ENCODE measurements around the gene CMIP.
"Not testable (repeated sequence)": the region's sequence is repeated elsewhere in the genome, so short reads cannot be mapped to it uniquely, and the experiment has no call there.

Gene CMIP

DNA sequence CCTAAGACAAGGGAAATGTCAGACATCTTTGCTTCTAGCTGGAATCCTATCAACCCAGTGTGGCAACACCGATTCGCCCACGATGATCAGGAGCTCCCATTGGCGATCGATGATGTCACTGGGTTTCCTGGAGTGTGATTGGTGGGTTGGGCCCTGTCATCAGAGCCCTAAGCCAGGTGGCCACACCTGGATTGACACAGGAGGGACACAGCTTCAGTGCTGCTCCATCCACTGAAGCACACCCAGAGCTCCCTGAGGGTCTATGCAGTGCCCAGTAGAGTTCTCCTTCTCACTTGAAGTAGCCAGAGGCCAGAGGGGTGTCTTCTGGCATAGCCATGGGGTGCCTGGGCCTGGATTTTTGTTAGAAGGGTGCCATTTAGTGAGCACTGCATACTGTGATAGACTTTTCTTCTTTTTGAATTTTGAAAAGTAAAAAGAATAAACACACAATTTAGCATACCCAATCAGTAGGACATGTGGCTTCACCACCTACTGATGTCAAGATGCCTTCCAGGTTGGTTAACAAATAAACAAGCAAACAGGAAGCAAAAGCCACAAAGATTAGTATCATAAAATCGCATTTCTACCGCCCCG lies 77.6 kb downstream of the CMIP start:
- Histone ChIP-seq H3K4me3 (ENCODE audit: insufficient read length, low read depth) (no peak overlapping the region), H3K27me3 (ENCODE audit: insufficient read depth, insufficient read length) (no peaks in the 10 kb centered on the region), H3K4me1 (ENCODE audit: insufficient read depth, insufficient read length) (peaks cover 10% of the 10 kb centered on the region), H3K36me3 (ENCODE audit: insufficient read depth, insufficient read length, low read length) (peaks cover 51% of the 10 kb centered on the region), H3K9me3 (ENCODE audit: insufficient read depth, low read length) (no peaks in the 10 kb centered on the region), H3K9ac (ENCODE audit: insufficient read length, low read depth) (no peak overlapping the region)
- no peak for DNase-seq (ENCODE audit: low read depth, low spot score)
- no peak for TF ChIP-seq YY1 (IDR thresholded peaks at IDR 0.05; ENCODE audit: insufficient read depth, insufficient read length)
- TF ChIP-seq ZNF274 (IDR thresholded peaks at IDR 0.05; ENCODE audit: low read depth, low read length), result no peak
- no peak for TF ChIP-seq SUZ12 (IDR thresholded peaks at IDR 0.05; ENCODE audit: extremely low read depth, insufficient read depth, insufficient read length)

DNA sequence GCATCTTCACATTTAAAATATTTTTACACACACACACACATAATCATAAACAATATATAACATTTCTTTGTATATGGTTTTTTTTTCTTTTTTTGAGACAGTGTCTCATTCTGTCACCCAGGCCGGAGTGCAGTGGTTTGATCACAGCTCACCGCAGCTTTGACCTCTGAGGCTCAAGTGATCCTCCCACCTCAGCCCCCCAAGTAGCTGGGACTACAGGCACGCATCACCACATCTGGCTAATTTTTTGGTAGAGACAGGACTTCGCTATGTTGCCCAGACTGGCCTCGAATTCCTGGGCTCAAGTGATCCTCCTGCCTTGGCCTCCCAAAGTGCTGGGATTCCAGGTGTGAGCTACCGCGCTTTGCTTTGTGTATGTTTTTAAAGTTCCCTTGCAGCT lies 78.2 kb downstream of the CMIP start:
- H3K9ac ChIP-seq (ENCODE audit: insufficient read length, low read depth); H3K27me3 ChIP-seq (ENCODE audit: insufficient read depth, insufficient read length); DNase-seq (ENCODE audit: low read depth, low spot score); H3K4me3 ChIP-seq (ENCODE audit: insufficient read length, low read depth); H3K4me1 ChIP-seq (ENCODE audit: insufficient read depth, insufficient read length); H3K9me3 ChIP-seq (ENCODE audit: insufficient read depth, low read length): not testable (repeated sequence)
- peaks cover 47% of the 10 kb centered on the region for H3K36me3 ChIP-seq (ENCODE audit: insufficient read depth, insufficient read length, low read length)

DNA sequence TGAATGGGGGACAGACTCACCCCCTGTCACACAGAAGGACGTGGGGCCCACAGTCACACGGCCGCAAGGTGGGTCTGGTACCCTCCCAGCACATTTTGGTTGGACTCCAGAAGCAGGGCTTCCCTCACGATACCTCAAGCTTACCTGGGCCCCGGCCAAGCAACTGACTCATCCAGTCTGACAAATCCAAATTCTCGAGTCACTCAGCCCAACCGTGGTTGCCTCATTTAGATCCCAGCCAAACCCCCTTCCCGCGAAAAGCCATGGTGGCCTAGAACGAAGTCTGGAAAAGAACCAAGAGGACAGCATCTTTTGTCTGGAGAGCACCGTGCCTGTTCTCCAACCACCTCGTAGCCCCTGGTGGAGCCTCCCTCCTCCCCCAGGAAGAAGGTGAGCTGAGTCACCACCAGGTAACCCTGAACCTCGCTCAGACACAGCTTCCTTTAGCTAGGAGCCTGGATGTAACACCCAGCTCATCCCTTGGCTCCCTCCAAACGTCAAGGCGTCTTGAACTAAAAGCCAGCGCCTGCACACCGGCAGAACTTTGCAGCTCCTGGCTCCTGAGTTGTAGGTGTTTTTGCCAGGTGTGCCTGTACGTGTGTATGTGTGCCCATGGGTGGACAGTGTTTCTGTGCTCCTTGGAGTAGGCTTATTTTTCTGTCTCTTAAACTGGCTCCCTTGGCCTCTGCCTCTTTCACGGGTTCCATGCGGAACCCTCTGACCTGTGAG lies 78.9 kb downstream of the CMIP start:
- peaks cover 5% of the 10 kb centered on the region for H3K4me1 ChIP-seq (ENCODE audit: insufficient read depth, insufficient read length)
- no peak overlapping the region for H3K9ac ChIP-seq (ENCODE audit: insufficient read length, low read depth)
- H3K4me3 ChIP-seq (ENCODE audit: insufficient read length, low read depth), result no peak overlapping the region
- H3K36me3 ChIP-seq (ENCODE audit: insufficient read depth, insufficient read length, low read length), result peaks cover 40% of the 10 kb centered on the region
- TF ChIP-seq ZNF274 (IDR thresholded peaks at IDR 0.05; ENCODE audit: low read depth, low read length) (no peak), SUZ12 (IDR thresholded peaks at IDR 0.05; ENCODE audit: extremely low read depth, insufficient read depth, insufficient read length) (no peak)
- peaks cover 5% of the 10 kb centered on the region; the same call in 1 of the 2 replicates for H3K9me3 ChIP-seq (ENCODE audit: insufficient read depth, low read length)
- DNase-seq (ENCODE audit: low read depth, low spot score), result no peak
- H3K27me3 ChIP-seq (ENCODE audit: insufficient read depth, insufficient read length), result no peaks in the 10 kb centered on the region

DNA sequence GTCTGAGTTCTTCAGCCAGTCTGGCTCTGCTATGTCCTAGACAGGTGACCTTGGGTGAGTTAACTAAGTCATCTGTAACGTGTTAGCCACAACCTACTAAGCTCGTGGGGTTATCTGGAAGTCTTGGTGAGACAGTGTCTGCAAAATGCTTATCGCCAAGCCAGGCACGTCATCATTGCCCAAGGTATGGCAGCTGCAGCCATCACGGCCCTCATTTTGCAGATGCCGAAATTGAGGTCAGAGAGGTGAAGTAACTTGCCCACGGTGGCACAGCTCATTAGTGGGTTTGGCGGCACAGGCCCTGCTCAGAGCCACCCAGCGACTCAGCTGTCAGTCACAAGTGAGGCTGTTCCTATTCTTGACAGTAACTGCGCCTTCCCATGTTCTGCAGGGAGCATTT lies 79.8 kb downstream of the CMIP start:
- Histone ChIP-seq H3K36me3 (ENCODE audit: insufficient read depth, insufficient read length, low read length) (peaks cover 40% of the 10 kb centered on the region), H3K4me1 (ENCODE audit: insufficient read depth, insufficient read length) (peaks cover 5% of the 10 kb centered on the region), H3K9ac (ENCODE audit: insufficient read length, low read depth) (no peak overlapping the region), H3K4me3 (ENCODE audit: insufficient read length, low read depth) (no peak overlapping the region), H3K27me3 (ENCODE audit: insufficient read depth, insufficient read length) (no peaks in the 10 kb centered on the region), H3K9me3 (ENCODE audit: insufficient read depth, low read length) (peaks cover 5% of the 10 kb centered on the region; the same call in 1 of the 2 replicates)
- DNase-seq (ENCODE audit: low read depth, low spot score), result no peak
- TF ChIP-seq SUZ12 (IDR thresholded peaks at IDR 0.05; ENCODE audit: extremely low read depth, insufficient read depth, insufficient read length) (no peak), YY1 (IDR thresholded peaks at IDR 0.05; ENCODE audit: insufficient read depth, insufficient read length) (no peak), ZNF274 (IDR thresholded peaks at IDR 0.05; ENCODE audit: low read depth, low read length) (no peak)

DNA sequence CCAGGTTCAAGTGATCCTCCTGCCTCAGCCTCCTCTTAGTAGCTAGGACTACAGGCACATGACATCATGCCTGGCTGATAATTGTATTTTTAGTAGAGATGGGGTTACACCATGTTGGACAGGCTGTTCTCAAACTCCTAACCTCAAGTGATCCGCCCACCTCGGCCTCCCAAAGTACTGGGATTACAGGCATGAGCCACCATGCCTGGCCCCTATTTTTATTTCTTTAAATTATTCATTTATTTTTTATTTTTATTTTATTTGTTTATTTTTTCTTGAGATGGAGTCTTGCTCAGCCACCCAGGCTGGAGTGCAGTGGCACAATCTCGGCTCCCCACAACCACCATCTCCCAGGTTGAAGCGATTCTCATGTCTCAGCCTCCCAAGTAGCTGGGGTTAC lies 80.3 kb downstream of the CMIP start:
- not testable (repeated sequence) for H3K4me3 ChIP-seq (ENCODE audit: insufficient read length, low read depth); DNase-seq (ENCODE audit: low read depth, low spot score)

DNA sequence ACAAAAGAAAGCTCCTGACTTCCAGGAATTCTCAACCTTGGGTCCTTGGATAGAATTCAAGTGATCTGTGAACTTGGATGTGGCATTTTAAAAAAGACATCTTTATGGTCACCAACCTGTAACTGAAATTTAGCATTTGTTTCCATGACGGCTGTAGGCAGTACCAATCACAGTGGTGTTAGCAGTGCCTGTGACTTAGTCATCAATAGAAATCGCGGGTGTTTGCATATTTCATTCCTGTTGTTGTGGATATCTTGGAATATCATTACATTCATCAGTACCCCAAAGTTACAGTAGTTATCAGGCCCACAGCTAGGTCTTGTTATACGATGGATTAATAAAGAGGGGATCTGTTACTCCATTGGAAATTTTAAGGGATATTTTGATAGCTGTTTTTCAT lies 81.6 kb downstream of the CMIP start:
- TF ChIP-seq SUZ12 (IDR thresholded peaks at IDR 0.05; ENCODE audit: extremely low read depth, insufficient read depth, insufficient read length), result no peak
- TF ChIP-seq YY1 (IDR thresholded peaks at IDR 0.05; ENCODE audit: insufficient read depth, insufficient read length), result no peak
- no peak for TF ChIP-seq ZNF274 (IDR thresholded peaks at IDR 0.05; ENCODE audit: low read depth, low read length)
- peaks cover 3% of the 10 kb centered on the region for H3K4me1 ChIP-seq (ENCODE audit: insufficient read depth, insufficient read length)
- no peak for DNase-seq (ENCODE audit: low read depth, low spot score)
- no peak overlapping the region for H3K4me3 ChIP-seq (ENCODE audit: insufficient read length, low read depth)
- no peak overlapping the region for H3K9ac ChIP-seq (ENCODE audit: insufficient read length, low read depth)
- H3K27me3 ChIP-seq (ENCODE audit: insufficient read depth, insufficient read length), result no peaks in the 10 kb centered on the region
- peaks cover 5% of the 10 kb centered on the region; the same call in 1 of the 2 replicates for H3K9me3 ChIP-seq (ENCODE audit: insufficient read depth, low read length)
- peaks cover 33% of the 10 kb centered on the region for H3K36me3 ChIP-seq (ENCODE audit: insufficient read depth, insufficient read length, low read length)

More for the DNA sequence above, 80.3 kb downstream of the CMIP start:
- H3K36me3 ChIP-seq (ENCODE audit: insufficient read depth, insufficient read length, low read length), result peaks cover 36% of the 10 kb centered on the region
- H3K27me3 ChIP-seq (ENCODE audit: insufficient read depth, insufficient read length); H3K9me3 ChIP-seq (ENCODE audit: insufficient read depth, low read length); H3K4me1 ChIP-seq (ENCODE audit: insufficient read depth, insufficient read length); H3K9ac ChIP-seq (ENCODE audit: insufficient read length, low read depth): not testable (repeated sequence)

DNA sequence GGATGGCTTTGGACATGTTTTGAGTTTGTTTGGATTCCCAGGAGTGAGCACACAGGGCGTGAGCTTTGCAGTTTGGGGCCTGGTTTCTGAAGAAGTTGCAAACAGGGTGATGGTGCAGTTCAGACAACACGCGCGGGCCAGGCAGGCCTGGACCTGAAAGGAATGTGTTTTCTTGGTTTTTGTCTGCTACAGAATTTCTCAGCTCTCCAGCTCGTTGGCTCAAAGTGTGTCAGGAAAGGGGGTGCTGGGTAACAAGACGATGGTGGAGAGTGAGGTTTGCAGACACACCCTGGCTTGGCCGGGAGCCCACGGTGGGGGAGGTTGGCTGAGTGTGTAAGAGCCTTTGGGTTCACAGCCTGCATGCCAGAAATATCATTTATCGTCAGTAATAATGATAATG lies 82.3 kb downstream of the CMIP start:
- Histone ChIP-seq H3K9me3 (ENCODE audit: insufficient read depth, low read length) (peaks cover 5% of the 10 kb centered on the region; the same call in 1 of the 2 replicates), H3K4me1 (ENCODE audit: insufficient read depth, insufficient read length) (peaks cover 3% of the 10 kb centered on the region), H3K36me3 (ENCODE audit: insufficient read depth, insufficient read length, low read length) (peaks cover 36% of the 10 kb centered on the region), H3K27me3 (ENCODE audit: insufficient read depth, insufficient read length) (no peaks in the 10 kb centered on the region), H3K4me3 (ENCODE audit: insufficient read length, low read depth) (no peak overlapping the region), H3K9ac (ENCODE audit: insufficient read length, low read depth) (no peak overlapping the region)
- DNase-seq (ENCODE audit: low read depth, low spot score), result no peak
- no peak for TF ChIP-seq YY1 (IDR thresholded peaks at IDR 0.05; ENCODE audit: insufficient read depth, insufficient read length)
- no peak for TF ChIP-seq SUZ12 (IDR thresholded peaks at IDR 0.05; ENCODE audit: extremely low read depth, insufficient read depth, insufficient read length)
- no peak for TF ChIP-seq ZNF274 (IDR thresholded peaks at IDR 0.05; ENCODE audit: low read depth, low read length)

Measured in NT2/D1 (cell line).